HEK293 (cell line): ENCODE results near the gene HIPK4.

ENCODE experiments used
- GFI1B ChIP-seq: fragments of 450-650 bp; formaldehyde crosslinking; IDR thresholded peaks from 2 replicates; pipeline ENCODE4 v1.5.1; 2016; ENCODE audit warnings: missing biosample characterization, missing genetic modification characterization
- PRDM1 ChIP-seq: fragments of 450-650 bp; formaldehyde crosslinking; IDR thresholded peaks from 2 replicates; pipeline ENCODE4; 2016; ENCODE audit warnings: missing biosample characterization, missing genetic modification characterization
- RBAK ChIP-seq: fragments of 450-650 bp; formaldehyde crosslinking; IDR thresholded peaks from 2 replicates; pipeline ENCODE4 v1.5.1; 2016; ENCODE audit warnings: missing biosample characterization, missing genetic modification characterization
- WT1 ChIP-seq: fragments of 450-650 bp; formaldehyde crosslinking; IDR thresholded peaks from 2 replicates; pipeline ENCODE4 v1.5.1; 2016; ENCODE audit warnings: missing biosample characterization, missing genetic modification characterization
- ZBTB17 ChIP-seq: fragments of 450-650 bp; formaldehyde crosslinking; IDR thresholded peaks from 2 replicates; pipeline ENCODE4 v1.5.1; 2016; ENCODE audit warnings: missing biosample characterization, missing genetic modification characterization
- ZNF174 ChIP-seq: fragments of 450-650 bp; formaldehyde crosslinking; IDR thresholded peaks from 2 replicates; pipeline ENCODE4 v1.5.0; 2017; ENCODE audit warnings: missing biosample characterization, mild to moderate bottlenecking, missing genetic modification characterization
- ZNF629 ChIP-seq: fragments of 450-650 bp; formaldehyde crosslinking; IDR thresholded peaks from 2 replicates; pipeline ENCODE4 v1.5.1; 2017; ENCODE audit warnings: missing biosample characterization, missing genetic modification characterization
- ZSCAN30 ChIP-seq: fragments of 450-650 bp; IDR thresholded peaks from 2 replicates; pipeline ENCODE4 v1.5.1; 2018; ENCODE audit warnings: missing biosample characterization, mild to moderate bottlenecking, missing genetic modification characterization, moderate library complexity
- TF ChIP-seq, protein P1 (sequence below): fragments of 450-650 bp; formaldehyde crosslinking; IDR thresholded peaks from 2 replicates; pipeline ENCODE4 v1.5.1; 2016; ENCODE audit warnings: missing biosample characterization, missing genetic modification characterization
- TF ChIP-seq, protein P2 (sequence below): fragments of 450-650 bp; formaldehyde crosslinking; IDR thresholded peaks from 2 replicates; pipeline ENCODE4 v1.5.1; 2017; ENCODE audit warnings: missing biosample characterization, mild to moderate bottlenecking, missing genetic modification characterization, moderate library complexity
- TF ChIP-seq, protein P3 (sequence below): fragments of 450-650 bp; formaldehyde crosslinking; IDR thresholded peaks from 2 replicates; pipeline ENCODE4 v1.5.1; 2016; ENCODE audit warnings: missing biosample characterization, missing genetic modification characterization
- TF ChIP-seq, protein P4 (sequence below): fragments of 450-650 bp; formaldehyde crosslinking; IDR thresholded peaks from 2 replicates; pipeline ENCODE4 v1.5.1; 2016; ENCODE audit warnings: missing biosample characterization, missing genetic modification characterization
- TF ChIP-seq, protein P5 (sequence below): fragments of 450-650 bp; formaldehyde crosslinking; IDR thresholded peaks from 2 replicates; pipeline ENCODE4 v1.5.1; 2016; ENCODE audit warnings: missing biosample characterization, missing genetic modification characterization

DNA sequence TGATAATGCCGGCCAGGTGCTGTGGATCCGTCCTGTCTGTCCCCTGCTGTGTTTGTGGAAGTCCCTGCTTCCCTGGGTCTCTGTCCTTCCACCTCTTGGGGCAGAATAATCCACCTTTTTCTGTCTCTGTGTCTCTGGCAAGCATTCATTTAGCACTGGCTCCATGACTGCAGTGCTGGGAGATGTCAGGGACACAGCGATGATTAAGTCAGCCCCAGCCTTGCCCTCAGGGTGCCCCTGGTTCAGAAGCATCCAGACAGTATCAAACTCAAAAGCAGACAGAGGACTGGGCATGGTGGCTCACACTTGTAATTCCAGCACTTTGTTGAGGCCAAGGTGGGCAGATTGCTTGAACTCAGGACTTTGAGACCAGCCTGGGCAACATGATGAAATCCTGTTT, 1.5 kb downstream of the HIPK4 start:
- TF ChIP-seq RBAK: no peak
- no peak for TF ChIP-seq PRDM1 (tag by site-specific recombination)
- no peak for TF ChIP-seq ZNF174 (tag by site-specific recombination)
- TF ChIP-seq ZBTB17 (tag by site-specific recombination): no peak
- TF ChIP-seq, protein P1, sequence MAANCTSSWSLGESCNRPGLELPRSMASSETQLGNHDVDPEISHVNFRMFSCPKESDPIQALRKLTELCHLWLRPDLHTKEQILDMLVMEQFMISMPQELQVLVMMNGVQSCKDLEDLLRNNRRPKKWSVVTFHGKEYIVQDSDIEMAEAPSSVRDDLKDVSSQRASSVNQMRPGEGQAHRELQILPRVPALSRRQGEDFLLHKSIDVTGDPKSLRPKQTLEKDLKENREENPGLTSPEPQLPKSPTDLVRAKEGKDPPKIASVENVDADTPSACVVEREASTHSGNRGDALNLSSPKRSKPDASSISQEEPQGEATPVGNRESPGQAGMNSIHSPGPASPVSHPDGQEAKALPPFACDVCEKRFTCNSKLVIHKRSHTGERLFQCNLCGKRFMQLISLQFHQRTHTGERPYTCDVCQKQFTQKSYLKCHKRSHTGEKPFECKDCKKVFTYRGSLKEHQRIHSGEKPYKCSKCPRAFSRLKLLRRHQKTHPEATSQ (tag by site-specific recombination): no peak
- TF ChIP-seq, protein P2, sequence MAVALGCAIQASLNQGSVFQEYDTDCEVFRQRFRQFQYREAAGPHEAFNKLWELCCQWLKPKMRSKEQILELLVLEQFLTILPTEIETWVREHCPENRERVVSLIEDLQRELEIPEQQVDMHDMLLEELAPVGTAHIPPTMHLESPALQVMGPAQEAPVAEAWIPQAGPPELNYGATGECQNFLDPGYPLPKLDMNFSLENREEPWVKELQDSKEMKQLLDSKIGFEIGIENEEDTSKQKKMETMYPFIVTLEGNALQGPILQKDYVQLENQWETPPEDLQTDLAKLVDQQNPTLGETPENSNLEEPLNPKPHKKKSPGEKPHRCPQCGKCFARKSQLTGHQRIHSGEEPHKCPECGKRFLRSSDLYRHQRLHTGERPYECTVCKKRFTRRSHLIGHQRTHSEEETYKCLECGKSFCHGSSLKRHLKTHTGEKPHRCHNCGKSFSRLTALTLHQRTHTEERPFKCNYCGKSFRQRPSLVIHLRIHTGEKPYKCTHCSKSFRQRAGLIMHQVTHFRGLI (tag by site-specific recombination): no peak
- no peak for TF ChIP-seq WT1 (tag by site-specific recombination)
- no peak for TF ChIP-seq ZSCAN30
- TF ChIP-seq, protein P3, sequence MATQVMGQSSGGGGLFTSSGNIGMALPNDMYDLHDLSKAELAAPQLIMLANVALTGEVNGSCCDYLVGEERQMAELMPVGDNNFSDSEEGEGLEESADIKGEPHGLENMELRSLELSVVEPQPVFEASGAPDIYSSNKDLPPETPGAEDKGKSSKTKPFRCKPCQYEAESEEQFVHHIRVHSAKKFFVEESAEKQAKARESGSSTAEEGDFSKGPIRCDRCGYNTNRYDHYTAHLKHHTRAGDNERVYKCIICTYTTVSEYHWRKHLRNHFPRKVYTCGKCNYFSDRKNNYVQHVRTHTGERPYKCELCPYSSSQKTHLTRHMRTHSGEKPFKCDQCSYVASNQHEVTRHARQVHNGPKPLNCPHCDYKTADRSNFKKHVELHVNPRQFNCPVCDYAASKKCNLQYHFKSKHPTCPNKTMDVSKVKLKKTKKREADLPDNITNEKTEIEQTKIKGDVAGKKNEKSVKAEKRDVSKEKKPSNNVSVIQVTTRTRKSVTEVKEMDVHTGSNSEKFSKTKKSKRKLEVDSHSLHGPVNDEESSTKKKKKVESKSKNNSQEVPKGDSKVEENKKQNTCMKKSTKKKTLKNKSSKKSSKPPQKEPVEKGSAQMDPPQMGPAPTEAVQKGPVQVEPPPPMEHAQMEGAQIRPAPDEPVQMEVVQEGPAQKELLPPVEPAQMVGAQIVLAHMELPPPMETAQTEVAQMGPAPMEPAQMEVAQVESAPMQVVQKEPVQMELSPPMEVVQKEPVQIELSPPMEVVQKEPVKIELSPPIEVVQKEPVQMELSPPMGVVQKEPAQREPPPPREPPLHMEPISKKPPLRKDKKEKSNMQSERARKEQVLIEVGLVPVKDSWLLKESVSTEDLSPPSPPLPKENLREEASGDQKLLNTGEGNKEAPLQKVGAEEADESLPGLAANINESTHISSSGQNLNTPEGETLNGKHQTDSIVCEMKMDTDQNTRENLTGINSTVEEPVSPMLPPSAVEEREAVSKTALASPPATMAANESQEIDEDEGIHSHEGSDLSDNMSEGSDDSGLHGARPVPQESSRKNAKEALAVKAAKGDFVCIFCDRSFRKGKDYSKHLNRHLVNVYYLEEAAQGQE (tag by site-specific recombination): no peak
- TF ChIP-seq GFI1B (tag by site-specific recombination): no peak
- TF ChIP-seq, protein P4, sequence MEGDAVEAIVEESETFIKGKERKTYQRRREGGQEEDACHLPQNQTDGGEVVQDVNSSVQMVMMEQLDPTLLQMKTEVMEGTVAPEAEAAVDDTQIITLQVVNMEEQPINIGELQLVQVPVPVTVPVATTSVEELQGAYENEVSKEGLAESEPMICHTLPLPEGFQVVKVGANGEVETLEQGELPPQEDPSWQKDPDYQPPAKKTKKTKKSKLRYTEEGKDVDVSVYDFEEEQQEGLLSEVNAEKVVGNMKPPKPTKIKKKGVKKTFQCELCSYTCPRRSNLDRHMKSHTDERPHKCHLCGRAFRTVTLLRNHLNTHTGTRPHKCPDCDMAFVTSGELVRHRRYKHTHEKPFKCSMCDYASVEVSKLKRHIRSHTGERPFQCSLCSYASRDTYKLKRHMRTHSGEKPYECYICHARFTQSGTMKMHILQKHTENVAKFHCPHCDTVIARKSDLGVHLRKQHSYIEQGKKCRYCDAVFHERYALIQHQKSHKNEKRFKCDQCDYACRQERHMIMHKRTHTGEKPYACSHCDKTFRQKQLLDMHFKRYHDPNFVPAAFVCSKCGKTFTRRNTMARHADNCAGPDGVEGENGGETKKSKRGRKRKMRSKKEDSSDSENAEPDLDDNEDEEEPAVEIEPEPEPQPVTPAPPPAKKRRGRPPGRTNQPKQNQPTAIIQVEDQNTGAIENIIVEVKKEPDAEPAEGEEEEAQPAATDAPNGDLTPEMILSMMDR (tag by site-specific recombination): no peak
- no peak for TF ChIP-seq ZNF629 (tag by site-specific recombination)
- TF ChIP-seq, protein P5, sequence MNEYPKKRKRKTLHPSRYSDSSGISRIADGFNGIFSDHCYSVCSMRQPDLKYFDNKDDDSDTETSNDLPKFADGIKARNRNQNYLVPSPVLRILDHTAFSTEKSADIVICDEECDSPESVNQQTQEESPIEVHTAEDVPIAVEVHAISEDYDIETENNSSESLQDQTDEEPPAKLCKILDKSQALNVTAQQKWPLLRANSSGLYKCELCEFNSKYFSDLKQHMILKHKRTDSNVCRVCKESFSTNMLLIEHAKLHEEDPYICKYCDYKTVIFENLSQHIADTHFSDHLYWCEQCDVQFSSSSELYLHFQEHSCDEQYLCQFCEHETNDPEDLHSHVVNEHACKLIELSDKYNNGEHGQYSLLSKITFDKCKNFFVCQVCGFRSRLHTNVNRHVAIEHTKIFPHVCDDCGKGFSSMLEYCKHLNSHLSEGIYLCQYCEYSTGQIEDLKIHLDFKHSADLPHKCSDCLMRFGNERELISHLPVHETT (tag by site-specific recombination): no peak
